HG02798 (cell line): ENCODE data around the gene CFDP1.
A peak's percentile ranks its signal among the peaks of the same experiment; 100 is the strongest.
"Not testable (repeated sequence)": the region's sequence is repeated elsewhere in the genome, so short reads cannot be mapped to it uniquely, and the experiment has no call there.

ENCODE experiments used
- ATAC-seq: cut with Tn5 transposase; IDR thresholded peaks from one replicate; pipeline ENCODE4 v1.9.1; 2021; ENCODE audit warnings: mild to moderate bottlenecking; ENCODE audit not compliant: unreplicated experiment, poor library complexity

The CFDP1 gene

DNA sequence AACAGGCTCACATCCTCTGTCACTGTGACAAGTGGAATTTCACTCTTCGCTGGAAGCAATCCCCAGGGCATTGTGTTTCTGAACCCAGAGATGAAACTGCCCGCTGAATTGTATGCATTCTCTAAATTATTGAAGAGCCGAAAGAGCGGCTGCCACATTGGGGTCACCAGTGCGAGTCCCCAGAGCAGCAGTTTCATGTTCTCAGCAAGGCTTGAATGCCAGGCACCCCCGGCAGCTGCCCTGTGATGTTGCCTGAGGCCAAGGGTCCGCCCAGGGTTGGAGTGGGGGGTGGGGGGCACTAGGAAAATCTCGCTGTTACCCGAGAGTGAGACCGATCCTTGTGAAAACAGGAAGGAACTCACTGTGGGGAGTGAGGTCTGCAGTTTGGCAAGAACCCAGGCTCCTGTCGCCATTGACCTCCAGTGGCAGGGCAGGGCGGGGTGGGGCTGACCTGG is 161.2 kb downstream of the CFDP1 start:
- no peak for ATAC-seq

DNA sequence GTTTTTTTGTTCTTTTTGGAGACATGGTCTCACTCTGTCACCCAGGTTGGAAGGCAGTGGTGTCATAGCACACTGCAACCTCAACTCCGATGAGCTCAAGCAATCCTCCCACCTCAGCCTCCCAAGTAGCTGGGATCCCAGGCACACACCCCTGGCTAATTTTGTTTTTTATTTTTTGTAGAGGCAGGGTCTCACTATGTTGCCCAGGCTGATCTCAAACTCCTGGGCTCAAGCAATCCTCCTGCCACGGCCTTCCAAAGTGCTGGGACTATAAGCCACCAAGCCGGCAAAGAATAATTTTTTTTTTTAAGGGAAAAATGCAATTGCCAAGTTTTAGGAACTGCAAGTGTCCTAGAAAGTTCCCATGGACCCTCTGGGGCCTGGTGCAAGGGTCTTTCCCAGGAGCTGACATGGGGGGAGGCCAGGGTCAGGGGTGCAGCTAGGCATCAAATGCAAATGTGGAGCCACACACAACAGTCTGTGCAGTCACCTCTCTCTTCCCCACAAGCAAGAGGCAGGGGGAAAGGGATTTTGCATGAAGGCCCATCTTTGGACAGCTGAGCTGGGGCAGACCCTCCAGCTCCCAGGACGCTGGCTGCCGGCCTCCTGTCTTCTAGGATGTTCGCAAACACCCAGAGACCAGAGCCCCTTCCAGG is 161.7 kb downstream of the CFDP1 start:
- ATAC-seq = no peak

DNA sequence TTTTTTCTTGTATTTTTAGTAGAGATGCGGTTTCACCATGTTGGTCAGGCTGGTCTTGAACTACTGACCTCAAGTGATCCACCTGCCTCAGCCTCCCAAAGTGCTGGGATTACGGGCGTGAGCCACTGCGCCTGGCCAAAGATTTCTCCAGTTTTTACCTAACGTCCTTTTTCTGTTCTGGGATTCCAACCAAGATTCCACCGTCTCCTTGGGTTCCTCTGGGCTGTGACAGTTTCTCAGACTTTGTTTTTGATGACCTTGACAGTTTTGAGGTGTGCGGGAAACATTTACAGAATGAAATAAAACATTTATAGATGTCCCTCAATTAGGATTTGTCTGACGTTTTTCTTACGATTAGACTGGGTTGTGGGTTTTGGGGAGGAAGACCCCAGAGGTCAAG is 163.9 kb downstream of the CFDP1 start:
- ATAC-seq = not testable (repeated sequence)

DNA sequence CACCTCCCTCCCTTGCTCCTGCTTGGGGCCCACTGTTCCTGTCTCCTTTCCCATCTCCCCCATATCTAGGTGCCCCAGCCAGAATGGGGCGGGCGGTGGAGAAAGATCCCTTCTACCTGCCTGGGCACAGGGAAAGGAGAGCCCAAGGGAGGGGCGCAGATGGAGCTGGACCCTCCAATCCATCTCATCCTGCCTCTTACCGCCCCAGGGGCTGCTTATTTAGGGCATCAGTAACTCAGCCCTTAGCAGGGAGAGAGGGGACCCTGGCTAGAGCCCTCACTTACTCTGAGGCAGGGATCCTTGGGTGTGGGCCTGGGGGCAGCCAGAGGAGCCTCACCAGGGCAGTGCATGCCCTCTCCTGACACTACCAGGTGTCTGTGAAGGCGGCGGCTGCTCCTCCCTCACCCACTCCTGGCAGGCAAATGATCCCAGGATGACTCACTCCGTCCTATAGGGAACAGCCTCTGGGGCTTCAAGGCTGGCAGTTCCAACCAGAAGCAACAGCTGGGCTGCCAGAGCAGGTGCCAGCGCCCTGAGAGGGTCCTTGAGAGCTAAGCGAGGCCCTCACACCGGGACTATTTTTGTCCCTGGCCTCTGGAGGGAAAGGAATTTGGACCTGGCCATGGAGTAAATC is 165.6 kb downstream of the CFDP1 start:
- ATAC-seq = no peak

DNA sequence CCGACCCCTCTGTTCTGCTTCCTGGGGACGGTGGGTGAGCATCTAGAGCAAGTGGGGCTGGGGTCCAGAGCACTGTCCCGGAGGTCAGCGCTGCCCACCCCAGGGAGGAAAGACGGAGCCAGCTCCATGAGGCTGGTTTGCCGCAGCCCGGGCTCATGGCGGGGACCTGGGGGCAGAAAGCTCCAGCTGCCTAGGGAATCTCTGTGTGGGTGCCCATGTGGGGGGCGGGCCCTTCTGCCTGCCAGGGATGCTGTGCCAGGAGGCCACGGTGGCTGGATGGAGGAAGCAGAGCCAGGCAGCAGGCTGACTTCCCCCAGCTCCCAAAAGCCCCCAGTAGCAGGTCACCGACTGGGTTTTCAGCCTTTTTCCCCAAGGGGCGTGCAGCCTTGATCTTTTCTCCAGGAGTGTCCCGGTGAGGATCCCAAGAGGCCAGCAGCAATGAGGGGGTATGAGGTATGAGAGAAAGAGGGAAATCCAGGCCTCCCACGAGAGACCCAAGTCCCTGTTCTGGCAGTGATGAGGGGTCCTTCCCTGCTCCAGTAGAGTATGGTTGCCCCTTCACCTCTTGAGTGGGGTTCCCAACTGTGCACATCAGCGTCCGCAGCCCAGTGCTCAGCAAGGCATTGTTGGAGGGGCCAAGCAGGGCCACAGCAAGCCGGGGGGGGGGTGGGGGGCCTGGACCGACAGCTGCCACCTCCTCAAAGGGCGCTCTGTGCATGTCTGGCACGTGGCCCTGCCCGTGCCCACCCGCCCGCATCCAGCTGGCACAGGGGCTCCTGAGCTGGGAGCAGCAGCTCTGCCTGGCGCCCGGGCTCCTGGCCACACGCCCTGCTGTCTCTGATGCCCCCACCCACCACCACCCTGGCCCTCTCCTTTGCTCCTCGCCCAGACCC is 166.3 kb downstream of the CFDP1 start:
- ATAC-seq = no peak

DNA sequence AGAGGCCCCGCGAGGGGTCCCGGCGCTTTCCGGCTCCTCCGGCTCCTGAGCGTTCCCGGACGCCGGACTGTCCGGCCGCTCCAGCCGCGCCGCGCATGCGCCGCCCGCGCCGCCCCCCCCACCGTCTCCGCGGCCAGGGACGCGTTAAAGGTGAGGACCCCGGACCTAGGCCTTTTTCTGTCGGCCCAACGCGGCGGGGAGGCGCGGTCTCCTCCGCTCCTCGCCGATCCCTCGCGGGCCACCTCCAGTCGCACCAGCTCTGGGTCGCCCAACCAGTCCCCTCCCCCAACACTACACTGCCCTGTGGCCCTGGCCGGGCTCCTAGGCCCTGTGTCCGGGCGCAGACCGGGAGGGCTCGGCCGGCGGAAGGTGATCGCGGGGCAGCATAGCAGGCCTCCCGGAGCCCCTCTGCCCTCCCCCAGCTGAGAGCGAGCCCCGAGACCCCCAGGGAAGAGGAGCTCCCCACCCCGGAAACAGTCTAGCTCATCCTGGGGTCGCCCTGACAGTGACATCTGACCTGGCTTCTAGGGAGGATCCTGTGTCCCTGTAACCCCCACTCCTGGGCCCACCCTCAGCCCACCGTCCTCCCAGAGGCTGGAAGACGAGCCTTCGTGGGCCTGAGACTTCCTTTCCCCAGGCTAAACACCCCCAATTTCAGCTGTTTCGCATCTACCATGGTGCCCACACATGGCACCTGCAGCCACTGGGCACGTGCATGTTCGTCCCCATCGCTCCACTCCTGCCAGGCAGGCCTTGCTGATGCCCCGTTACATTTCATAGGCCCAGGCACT is 167.2 kb downstream of the CFDP1 start:
- ATAC-seq = peak; percentile 83

DNA sequence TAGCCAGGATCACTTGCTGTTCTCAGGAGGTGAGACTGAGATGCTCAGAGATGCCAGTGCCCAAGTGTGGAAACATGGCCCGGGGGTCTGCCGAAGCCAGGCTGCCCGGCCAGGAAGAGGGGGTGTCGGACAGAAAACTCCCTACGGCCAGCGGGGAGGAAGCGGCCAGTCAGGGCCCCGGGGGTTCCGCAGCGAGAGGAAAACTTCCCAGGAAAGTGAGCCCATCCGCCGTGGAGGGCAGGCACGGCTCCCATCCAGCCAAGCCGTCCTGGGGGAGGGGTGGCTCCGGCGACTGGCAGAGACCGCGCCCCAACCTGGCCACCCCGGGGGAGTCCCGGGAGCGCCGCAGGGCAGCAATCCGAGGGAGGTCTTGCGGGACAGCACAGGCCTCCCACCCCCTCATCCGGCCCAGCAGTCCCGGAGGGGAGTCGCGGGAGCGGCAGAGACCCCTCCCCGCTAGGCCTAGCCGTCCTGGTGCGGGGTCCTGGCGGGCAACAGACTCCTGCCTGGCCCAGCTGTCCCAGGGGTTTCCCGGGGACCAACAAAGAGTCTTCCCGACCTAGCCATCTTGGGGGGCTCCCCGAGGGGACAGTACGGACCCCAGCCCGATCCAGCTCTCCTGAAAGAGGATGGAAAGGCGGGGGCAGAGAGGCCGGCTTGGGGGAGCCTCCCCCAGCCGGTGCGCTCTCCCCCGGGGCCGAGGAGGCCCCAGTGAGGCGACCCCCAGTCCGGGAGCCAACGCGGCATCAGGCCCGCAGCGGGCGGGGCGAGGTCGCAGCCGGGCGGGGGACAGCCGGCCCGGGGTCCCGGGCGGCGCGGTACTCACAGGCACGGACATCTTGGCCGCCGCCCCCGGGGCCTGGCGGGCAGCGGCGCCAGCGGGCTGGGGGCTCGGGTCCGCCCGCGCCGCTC is 168.0 kb downstream of the CFDP1 start:
- ATAC-seq = peak; percentile 34

DNA sequence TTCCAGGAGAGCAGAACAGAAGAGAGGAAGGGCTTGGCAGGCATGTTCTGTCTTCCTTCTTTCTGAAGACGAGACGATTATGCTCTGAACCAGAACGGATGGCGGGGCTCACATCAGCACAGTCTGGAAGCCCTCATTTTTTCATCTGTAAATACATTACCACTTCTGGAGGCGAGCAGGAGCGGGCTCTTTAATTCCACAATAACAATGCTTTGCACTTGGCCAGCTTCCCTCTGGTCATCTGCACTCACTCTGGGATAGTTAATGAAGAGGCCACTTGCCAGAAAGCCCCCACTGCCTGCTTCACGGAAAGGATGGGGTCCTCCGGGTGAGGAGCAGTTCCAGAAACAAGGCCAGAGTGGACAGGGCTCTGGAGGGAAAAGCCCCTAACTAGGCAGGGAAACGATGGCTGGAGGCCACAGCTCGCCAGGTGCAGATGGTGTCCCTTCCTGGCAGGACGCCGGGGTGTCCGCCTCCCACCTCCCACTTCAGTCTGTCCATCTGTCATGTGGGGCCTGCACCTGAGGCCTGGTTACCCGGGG is 168.8 kb downstream of the CFDP1 start:
- no peak for ATAC-seq

DNA sequence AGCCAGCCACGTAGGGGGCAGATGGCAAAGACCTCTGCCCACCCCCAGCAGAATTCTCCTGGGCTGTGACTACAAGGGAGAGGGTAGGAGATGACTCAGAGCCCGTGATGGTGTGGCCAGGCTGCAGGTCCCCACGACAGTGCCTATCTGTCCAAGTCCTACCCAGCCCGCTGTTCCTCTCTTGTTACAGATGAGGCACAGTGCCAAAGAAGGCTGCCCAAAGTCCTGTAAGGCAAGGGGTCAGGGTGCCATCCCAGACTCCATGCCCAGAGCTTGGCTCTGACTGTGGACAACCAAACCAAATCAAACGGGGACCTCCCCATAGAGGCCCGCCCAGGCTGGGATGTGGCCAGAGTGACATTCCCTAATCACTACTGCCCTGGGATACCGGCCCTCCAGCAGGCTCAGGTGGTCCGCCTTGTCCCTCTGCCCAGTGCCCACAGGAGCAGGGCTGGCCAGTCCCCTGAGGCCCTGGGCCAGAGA is 169.3 kb downstream of the CFDP1 start:
- no peak for ATAC-seq

DNA sequence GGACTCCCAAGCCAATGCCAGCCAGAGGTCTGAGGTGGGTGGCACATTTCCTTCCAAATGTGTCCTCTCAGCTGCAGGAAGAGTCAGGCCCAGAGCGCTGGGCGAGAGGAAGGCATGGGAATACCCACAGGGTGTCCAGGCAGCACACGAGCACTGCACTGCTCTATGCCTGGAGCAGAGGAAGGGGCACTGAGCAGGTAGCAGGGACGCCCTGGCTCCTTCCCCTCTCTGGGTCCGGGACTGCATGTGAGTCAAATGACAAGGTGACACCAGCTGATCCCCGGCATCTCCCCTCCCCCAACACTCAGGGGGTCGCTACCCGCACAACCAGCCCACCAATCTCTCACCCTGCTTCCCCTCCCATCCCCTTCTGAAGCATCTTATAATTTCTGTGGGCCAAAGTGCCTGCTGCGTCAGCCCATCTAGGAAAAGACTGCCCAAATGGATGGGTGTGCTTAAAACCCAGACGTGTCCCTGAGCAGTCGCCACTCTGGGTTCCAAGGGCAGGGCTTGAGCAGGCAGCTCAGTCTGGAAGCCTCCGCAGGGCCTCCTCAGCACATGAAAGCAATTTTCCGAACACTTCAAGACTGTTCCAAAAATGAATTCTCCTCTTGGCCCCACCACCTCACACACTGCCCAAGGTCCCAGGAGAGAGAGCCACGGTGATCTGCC is 169.9 kb downstream of the CFDP1 start:
- no peak for ATAC-seq

DNA sequence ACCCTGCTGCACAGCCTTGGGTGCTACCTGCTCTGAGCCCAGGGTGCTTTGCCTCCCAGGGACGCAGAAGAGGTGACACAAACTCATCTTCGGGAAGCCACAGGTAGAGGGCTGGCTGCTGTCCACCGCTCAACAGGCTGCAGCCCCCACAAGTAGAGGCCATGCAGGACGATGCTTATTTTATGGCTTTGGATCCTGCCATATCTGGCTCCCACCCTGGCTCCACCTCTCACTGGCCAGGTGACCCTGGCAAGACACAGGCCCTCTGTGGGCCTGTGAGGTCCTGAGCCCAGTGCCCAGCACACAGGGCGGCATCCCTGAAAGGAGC is 170.5 kb downstream of the CFDP1 start:
- no peak for ATAC-seq

DNA sequence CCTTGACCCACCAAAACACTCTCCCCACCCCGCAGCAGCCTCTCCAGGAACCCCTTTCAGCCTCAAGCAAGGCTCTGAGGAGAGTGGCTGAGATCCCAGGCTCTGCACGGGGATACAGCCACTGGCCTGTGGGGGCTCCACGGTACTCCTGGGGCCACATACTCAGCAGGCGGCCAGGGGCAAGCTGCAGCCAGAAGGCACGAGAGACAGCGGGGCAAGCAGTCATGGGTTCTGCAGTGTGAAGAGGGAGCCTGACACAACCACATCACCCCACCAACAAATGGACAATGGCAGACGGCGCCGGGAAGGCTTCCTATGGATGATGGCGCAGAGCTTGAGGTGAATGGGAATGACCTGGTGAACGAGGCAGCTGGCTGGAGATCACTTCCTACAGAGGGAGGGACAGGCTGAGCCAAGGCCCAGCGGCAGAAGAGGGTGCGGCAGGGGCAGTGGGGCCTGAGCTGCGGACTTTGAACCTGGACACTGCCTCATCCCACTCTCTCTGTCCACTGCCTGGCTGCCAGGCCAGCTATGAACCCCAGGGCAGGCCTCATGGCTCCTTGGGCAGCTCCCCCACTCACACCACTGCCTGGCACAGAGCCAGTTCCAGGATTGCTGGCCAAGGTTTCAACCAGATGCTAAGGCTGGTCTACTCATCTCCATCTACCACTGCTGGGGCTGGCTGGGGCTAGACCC is 171.1 kb downstream of the CFDP1 start:
- no peak for ATAC-seq

DNA sequence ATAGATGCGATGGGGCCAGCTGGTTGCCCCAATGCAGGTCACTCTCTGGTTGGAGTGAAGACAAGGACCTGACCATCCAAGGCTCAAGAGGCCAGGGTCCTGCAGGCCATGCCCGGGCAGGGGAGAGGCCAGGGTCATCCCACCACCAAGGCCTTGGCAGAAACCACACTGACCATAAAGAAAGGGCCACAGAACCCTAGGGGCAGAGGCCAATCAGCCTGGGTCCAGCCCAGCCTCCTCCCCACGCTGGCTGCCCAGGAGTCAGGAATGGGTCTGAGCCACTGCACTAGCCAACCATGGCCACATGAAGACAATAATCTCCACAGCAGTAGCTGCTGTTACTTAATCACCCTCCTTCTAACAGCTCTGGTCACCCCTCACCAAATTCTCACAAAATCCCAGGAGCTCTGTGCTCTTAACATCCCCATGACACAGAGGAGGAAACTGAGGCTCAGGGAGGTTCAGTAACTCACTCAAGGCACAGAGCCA is 171.7 kb downstream of the CFDP1 start:
- no peak for ATAC-seq

DNA sequence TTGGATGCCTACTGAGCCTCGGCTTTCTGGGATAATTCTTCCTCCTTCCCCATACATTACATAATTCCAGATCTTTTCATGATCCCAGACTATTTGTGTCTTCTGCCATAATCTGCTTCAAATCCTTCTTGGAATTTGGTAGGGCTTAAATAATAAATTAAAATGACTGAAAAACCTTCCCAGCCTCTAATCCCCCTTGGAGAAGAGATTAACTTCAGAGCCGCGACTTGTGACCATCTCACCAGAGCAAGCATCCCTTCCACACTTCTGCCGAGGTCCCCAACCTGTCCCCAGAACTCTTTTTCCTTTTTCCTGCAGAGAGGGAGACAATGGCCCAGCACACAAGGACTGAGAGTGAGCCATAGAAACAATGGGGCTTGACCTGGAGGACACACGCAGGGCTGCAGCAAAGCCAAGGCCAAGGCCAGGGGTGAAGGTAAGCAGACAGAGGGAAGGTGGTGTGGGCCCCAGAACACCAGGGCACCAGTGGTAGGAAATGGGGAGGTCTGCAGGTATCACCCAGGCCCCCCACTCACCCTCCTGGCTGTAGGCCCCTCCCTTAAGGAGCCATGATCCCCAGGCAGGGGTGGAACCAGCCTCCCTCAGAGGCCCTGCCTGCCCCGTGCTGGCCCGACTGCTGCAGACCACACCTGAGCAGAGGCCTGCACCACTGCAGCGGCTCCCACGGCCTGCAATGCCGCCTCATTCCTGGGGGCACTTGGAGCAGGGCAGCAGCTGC is 172.3 kb downstream of the CFDP1 start:
- no peak for ATAC-seq

DNA sequence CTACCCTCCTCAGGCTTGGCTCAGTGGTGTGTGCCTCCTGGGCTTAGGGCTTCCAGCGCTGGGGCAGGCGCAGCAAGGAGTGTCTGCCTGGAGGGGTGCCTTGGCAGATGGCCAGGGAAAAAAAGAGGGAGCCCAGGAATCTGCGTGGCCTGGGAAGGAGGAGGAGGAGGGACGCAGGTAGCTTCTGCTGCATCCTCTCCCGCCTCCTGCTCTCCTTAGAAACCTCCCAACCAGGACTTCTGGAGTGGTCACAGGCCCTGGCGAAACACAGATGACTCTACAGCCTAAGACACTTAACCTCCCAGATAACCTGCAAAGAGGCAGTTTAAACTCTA is 174.5 kb downstream of the CFDP1 start:
- ATAC-seq = no peak

DNA sequence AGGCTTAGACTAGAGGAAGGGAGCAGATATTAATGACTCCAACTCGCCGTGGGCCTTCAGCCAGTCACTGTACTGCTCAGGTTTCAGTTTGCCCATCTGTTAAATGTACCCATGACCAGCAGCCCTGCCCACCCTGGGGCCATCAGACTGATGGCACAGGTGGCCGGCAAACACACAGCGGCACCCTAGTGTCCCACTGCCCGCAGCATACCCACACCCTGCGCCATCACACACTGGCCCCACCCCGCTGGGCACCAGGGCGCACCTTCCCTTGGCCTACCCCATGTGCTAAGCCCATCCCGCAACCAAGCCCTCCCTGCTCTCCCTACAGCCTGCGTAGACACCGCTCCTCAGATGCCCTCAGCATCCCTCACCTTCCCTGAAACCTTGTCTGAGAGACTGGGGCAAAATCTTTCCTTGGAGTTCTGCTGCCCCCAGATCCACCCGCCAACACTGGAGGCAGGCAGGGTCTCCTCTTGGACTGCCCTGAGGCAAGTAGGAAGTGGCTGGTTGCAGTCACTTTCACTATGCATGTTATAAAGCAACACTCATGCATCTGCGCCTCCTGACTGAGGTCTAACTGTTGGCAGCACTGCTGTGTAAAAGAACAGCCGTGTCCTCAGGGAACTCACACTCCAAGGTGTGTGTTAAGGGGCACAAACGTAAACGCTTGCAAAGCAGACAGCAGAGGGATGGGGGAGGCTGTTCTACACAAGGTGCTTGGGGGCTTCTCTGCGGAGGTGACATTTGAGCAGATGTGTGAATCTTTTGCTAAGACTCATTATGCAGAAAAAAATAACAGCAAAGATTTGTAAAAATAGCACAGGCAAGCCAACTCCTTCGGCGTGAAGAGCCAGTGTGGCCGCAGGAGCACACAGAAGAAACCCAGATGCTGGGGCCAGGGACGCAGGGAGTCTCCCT is 175.2 kb downstream of the CFDP1 start:
- ATAC-seq = no peak
